ENCODE measurements around the gene PTPN4.

The PTPN4 gene

DNA sequence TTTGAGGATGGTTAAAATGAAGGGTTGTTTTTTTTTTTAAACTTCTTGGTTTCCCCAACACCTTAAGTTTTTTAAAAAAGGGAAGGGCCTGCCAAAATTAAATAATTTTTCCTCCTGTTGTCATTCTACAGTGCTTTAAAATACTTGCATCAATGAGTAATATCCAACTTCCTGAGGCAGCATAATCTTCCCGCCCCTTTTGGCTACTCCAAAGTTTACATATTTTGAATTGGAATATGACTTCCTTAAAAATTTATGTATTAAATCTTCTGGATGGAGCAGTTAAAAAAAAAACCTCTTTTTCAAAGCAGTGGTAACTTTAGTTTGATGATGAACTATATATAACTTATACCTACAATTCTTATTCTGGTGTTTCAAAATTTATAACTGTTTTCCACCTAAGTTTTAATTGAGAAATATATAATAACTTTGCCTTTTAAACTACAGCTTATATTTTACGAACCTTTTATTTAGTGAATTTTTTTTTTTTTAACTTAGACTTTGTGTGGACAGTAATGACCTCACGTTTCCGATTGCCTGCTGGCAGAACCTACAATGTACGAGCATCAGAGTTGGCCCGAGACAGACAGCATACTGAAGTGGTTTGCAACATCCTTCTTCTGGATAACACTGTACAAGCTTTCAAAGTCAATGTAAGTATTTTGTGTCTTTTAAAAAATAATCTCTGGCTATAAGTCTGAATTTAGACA is 49.8 kb downstream of the PTPN4 start:
- peak in 1 of 2 experiments; percentile 8 for DNase-seq

DNA sequence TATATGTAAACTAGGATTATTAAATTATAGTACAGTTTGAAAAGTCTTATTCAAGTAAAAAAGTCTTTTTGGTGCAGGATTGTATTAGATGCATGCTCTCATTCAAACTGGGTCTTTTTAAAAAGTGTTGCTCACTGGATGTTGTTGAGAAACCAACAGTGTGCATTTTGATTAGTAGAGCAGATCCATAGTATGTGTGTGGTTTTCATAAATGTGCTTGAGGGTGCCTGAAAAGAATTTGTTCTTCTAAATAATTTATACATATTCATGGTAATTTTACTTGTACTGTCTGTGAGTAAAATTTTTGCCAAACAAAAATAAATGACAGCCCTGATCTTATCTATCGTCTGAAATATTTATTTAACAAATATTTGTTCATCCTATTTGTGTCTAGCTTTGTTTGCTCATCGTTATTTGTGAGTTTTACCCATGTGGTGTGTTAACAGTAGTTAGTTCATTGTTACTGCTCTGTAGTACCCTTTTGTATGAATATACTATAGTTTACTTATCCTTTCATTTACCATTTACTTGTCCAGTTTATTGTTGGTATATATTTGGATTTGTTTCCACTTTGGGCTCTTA is 50.4 kb downstream of the PTPN4 start:
- DNase-seq: no peak

DNA sequence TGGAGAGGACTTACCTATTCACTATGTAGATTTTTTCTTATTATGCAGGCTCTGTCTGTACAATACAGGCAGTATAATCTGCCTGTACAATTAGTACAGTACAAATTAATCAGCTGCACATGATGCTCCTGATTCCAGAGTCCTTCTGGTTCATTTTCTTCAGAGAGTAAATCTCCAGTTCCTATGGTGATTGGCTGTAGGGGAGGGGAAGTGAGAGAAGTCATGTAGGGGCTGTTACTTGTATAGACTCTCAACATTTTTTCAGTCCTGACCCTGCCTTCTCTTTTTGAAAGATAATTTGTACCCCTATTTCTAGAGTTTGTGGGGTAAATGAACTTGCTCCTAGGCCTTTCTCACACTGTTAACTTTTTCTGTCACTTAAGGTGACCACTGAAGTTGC is 54.5 kb downstream of the PTPN4 start:
- no peak for DNase-seq

DNA sequence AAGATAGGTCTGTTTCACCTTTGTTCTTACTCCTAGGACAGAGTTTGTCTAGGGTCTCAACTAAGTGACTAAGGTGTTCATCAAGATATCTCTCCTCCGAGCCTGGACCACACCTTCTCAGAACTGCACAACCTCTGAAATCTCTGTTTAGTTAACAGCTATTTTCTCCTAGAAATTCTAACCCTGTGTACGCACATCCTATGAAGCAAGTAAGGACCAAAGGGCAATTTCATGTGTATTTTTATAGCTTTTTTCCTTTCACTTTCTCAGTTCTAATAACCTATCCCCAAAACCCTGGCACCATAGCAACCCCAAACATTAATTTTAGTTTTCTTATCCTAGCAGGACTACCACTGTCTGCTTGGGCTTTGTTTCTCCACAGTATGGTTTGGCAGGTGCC is 59.1 kb downstream of the PTPN4 start:
- DNase-seq: no peak

DNA sequence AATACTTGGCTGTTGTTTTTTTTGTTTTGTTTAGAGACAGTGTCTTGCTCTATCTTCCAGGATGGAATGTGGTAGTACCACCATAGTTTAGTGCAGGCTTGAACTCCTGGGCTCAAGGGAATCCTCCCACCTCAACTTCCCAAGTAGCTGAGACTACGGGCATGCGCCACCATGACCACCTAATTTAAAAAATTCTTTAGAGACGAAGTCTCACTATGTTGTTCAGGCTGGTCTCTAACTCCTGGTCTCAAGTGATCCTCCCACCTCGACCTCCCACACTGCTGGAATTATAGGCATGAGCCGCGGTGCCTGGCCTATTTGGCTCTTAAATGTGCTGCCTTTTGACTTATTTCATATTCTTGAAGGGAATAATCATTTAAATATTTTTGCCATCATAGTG is 60.1 kb downstream of the PTPN4 start:
- DNase-seq: no peak

DNA sequence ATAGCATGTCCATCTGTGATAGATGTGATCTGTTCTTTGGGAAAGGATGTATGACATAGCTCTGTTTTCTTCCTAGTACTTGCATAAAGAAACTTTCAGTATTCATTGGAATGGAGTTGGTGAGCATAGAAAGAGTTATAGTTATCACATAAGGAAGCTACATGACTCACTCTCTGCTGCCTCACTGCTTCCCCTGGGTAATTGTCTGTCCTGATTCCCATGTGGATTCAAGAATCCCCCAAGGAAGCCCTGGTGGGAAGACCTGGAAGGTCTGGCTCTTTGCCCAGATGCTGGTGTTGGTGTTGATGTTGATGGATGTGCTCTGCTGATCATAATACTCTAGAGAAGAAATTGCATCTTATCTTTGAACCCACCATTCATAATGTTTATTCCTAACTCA is 60.6 kb downstream of the PTPN4 start:
- DNase-seq: peak in 1 of 2 experiments; percentile 78

GRCh38 chr2:119821266-119821665 is 61.5 kb downstream of the PTPN4 start:
- DNase-seq: no peak

DNA sequence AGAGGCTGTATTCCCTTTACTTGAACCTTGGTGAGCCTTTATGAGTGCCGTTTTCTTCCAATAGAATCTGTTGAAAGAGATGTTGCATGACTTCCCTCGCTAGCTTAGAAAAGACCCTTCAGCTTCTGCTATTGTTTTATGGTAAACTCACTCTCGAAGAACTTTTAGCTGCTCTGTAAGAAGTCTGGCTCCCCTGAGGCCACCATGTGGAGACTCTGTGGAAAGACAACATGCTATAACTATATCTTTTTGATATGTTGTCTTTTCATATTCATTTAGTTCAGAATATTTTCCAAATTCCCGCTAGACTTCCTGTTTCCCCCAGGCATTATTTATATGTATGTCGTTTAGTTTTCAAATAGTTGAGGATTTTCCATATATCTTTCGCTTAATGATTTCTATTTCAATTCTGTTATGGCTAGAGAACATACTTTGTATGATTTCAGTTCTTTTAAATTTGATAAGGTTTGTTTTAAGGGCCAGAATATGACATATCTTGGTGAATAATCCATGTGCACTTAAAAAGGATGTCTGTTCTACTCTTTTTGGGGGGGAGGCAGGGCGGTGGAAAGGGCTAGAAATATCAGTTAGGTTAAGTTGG is 64.1 kb downstream of the PTPN4 start:
- peak in 1 of 2 experiments; percentile 34 for DNase-seq

GRCh38 chr2:119826370-119826961 is 66.7 kb downstream of the PTPN4 start:
- peak in 1 of 2 experiments; percentile 53 for DNase-seq

GRCh38 chr2:119827866-119828507 is 68.3 kb downstream of the PTPN4 start:
- peak in 1 of 2 experiments; percentile 79 for DNase-seq

GRCh38 chr2:119836455-119837142 is 76.9 kb downstream of the PTPN4 start:
- no peak for DNase-seq

DNA sequence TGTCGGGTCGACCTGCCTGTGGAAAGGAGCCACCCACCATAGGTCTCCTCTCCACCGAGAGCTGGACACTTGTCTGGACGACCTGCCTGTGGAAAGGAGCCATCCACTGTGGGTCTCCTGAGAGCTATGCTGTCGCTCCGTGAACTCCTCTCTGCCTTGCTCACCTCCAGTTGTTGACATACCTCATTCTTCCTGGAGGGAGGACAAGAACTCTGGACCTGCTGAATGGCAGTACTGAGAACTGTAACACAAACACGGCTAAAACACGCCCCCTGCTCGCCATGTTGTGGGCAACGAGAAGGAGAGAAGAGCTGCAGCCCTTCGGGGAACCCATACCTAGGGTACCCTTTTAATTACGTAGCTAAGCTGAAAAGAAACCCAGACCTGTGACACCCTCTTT is 77.6 kb downstream of the PTPN4 start:
- no peak for DNase-seq

DNA sequence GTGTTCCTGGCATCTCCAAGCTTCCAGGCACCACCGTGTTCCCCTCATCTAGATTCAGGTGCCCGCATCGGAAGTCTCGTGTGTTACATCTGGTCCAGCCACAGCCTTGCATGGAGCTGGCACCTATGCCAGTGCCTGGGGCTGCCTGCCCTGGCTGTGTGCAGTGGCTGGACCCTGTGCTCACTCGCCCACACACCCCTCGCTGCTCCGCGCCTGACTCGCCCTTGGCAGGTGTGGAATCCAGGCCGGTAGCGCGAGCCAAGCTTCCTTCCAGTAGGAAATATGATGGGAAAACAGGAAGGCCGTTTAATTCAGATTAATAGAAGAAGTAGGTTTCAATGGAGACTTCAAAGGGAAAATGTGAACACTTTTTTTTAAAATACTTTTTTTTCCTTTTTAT is 78.0 kb downstream of the PTPN4 start:
- no peak for DNase-seq

- no peak for DNase-seq
Observed at GRCh38 chr2:119838179-119838578, 78.5 kb downstream of the PTPN4 start.

- DNase-seq: no peak
Observed at GRCh38 chr2:119841550-119841949, 81.8 kb downstream of the PTPN4 start.

DNA sequence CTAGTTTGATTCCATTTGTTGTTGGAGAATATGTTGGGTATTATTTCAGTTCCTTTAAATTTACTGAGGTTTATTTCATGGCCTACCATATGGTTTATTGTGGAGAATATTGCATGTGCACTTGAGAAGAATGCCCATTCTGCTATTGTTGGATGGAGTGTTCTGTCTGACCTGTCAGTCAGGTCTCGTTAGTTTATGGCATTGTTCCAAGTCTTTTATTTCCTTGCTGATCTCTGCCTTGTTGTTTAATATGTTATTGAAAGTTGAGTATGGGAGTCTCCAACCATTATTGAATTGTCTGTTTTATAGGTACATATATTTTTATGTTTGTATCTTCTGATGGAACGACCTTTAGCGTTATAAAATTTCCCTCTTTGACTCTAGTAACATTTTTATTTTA is 86.3 kb downstream of the PTPN4 start:
- no peak for DNase-seq

DNA sequence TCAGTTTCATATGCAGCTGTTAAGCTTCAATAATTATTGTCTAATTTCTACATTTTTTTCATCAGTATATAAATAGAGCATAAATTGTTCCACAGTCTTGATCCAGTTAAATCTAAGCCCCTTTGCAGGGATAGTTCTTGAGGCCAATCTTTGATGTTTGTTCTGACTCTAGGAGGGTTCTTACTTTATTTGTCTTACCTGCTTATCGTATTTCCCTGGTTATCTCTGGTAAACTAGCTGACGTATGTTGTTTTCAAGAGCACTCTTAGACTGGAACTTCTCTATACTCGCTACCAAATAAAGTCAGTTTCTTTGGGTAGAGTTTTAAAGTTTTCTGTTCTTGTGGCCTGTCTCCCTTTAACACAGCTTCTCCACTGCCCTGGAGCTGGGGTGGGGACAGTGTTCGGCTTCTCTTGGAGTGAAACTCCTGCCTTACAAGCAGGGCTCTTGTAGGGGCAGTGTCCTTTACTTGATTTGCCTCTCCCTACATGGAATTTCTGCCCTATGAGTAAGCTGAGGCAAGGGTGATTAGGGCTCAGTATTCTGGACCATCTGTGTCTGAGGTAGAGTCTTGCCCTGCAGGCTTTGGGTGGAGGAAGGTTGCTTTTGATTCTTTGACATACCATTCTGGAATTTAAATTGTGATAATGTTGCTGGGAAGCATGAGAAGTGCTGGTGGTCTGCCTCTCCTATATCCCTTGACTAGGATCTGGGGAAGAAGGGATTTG is 90.3 kb downstream of the PTPN4 start:
- DNase-seq: no peak

- no peak for DNase-seq
Observed at GRCh38 chr2:119852214-119852613, 92.5 kb downstream of the PTPN4 start.

GRCh38 chr2:119853777-119854399 is 94.2 kb downstream of the PTPN4 start:
- no peak for DNase-seq

GRCh38 chr2:119856469-119856901 is 96.8 kb downstream of the PTPN4 start:
- DNase-seq: no peak

DNA sequence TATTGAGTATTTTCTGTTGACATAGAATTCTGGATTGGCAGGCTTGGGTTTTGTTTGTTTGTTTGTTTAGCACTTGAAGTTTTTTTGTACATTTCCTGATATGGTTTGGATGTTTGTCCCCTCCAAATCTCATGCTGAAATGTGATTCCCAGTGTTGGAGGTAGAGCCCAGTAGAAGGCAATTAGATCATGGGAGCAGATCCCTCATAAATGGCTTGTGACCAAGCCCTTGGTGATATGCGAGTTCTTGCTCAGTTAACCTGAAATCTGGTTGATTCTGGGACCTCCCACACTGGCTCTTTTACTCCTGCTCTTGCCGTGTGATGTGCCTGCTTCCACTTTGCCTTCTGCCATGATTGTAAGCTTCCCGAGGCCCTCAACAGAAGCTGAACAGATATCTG is 98.0 kb downstream of the PTPN4 start:
- no peak for DNase-seq

DNA sequence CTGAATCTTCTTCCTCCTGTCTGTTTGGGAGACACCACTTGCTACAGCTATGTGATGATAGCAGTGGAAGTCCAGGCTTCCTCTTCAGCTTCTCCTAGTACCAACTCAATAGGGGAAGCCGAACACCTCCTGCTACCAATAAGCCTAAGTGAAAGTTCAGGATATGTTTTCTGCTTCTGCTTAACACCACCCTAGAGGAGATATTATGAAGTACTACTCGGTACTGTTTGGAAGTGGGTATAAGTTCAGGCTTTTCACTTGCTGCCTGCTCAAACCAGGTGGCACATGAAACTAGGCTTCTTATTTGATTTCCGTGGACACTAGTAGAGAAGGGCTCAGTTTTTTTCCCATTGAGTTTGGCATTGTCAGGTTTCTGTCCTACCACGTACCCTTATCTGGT is 99.8 kb downstream of the PTPN4 start:
- DNase-seq: no peak
